Gastrocnemius medialis (tissue), 4 donors: ENCODE measurements around the gene SAMD1. TPM values are rescaled to one million over a fixed set of nuclear protein-coding genes. Genes with fewer than 3 reads are reported as not detected.
A peak's percentile ranks its signal among the peaks of the same experiment; 100 is the strongest.

Source experiments
- ATAC-seq, 2 donors: fragments of 150-250 bp; one replicate each; pipeline ENCODE4 v1.9.1; 2016
- DNase-seq, 2 donors: peaks; one replicate each; pipeline ENCODE4 v3.0.0-alpha.2; 2019
- H3K27ac ChIP-seq, 4 donors: fragments of 200-600 bp; sonication (generic); 1 replicate in 1 of 4; 2 replicates in 3 of 4; pipeline ENCODE4 v1.5.1; 2016 to 2018; ENCODE audit warnings: mild to moderate bottlenecking in 2 of 4, moderate library complexity in 1 of 4
- H3K27me3 ChIP-seq, 3 donors: fragments of 200-600 bp; sonication (generic) in 2 of 3; 1 replicate in 1 of 3; 2 replicates in 2 of 3; pipeline versions ENCODE4 v1.5.1 to v1.6.0; 2016 to 2019; ENCODE audit warnings: mild to moderate bottlenecking in 1 of 3, moderate library complexity in 1 of 3
- H3K36me3 ChIP-seq, 2 donors: fragments of 200-600 bp; sonication (generic) in 1 of 2; one replicate each; pipeline ENCODE4 v1.5.1; 2017 to 2018
- H3K4me1 ChIP-seq, 2 donors: fragments of 200-600 bp; sonication (generic) in 1 of 2; one replicate each; pipeline ENCODE4 v1.5.1; 2016 to 2017; ENCODE audit warnings: mild to moderate bottlenecking in 2 of 2
- H3K4me3 ChIP-seq, 4 donors: fragments of 200-600 bp; sonication (generic) in 3 of 4; 1 replicate in 1 of 4; 2 replicates in 3 of 4; pipeline ENCODE4 v1.5.1; 2016 to 2019; ENCODE audit warnings: mild to moderate bottlenecking in 2 of 4
- H3K9me3 ChIP-seq, 3 donors: fragments of 200-600 bp; sonication (generic) in 2 of 3; 1 replicate in 1 of 3; 2 replicates in 2 of 3; pipeline ENCODE4 v1.5.1; 2016 to 2019
- POLR2A ChIP-seq, 2 donors: fragments of 450-650 bp; IDR thresholded peaks; one replicate each; pipeline ENCODE4 v1.6.1; 2017; ENCODE audit warnings: antibody characterized with exemption in 2 of 2, mild to moderate bottlenecking in 2 of 2, moderate library complexity in 2 of 2
- in situ Hi-C, 4 donors: fragments of 200-750 bp; cut with MboI; loops; one replicate each; pipeline versions ENCODE4 v1.15.0 to v1.8.0; 2017; ENCODE audit warnings: low sequenced_read_pairs in 4 of 4
- intact Hi-C: fragments of 100-400 bp; cut with DNase I; formaldehyde crosslinking; loops from one replicate; pipeline ENCODE4 v1.15.1; 2023; ENCODE audit warnings: low total_unique reads
- total RNA-seq, 4 donors: library from RNA; depleted of rRNA; stranded (reverse); fragments of >200 nt; gene quantifications; one replicate each; pipeline versions ENCODE4 v1.1.0 to v1.2.3, GENCODE V29; 2016
- TF ChIP-seq, protein P1 (sequence below), 5 experiments: fragments of 450-650 bp in 3 of 5; fragments of 200-600 bp in 2 of 5; sonication (generic) in 2 of 5; IDR thresholded peaks in 4 of 5; conservative IDR thresholded peaks in 1 of 5; 1 replicate in 4 of 5; 2 replicates in 1 of 5; pipeline ENCODE4 v1.5.1; 2016 to 2019; ENCODE audit warnings: antibody characterized with exemption in 5 of 5, mild to moderate bottlenecking in 3 of 5, moderate library complexity in 3 of 5

SAMD1 gene
- total RNA-seq, 4 donors from 2014 or later = 15.1 to 71.8 (median 40.2) TPM

DNA sequence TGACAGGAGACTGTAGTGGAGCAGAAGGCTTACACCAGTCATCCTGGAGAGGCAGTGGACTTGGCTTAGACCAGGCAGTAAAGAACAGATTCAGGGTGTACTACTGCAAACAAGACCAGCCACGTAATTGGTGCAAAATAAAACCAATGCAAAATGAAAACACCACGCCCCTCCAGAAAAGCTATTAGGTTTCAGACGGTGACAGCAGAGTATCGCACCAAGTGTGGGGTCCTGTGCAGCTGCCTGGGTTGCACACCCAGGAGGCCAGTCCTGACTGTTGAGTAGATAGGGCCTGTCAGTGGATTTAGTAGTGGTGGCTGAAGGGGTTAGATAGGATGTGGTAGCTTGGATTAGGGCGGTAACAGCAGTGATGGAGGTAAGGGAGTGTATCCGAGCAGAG is 32.4 kb upstream of the SAMD1 start:
- no peak for TF ChIP-seq POLR2A (IDR thresholded peaks at IDR 0.05)
- TF ChIP-seq, protein P1, sequence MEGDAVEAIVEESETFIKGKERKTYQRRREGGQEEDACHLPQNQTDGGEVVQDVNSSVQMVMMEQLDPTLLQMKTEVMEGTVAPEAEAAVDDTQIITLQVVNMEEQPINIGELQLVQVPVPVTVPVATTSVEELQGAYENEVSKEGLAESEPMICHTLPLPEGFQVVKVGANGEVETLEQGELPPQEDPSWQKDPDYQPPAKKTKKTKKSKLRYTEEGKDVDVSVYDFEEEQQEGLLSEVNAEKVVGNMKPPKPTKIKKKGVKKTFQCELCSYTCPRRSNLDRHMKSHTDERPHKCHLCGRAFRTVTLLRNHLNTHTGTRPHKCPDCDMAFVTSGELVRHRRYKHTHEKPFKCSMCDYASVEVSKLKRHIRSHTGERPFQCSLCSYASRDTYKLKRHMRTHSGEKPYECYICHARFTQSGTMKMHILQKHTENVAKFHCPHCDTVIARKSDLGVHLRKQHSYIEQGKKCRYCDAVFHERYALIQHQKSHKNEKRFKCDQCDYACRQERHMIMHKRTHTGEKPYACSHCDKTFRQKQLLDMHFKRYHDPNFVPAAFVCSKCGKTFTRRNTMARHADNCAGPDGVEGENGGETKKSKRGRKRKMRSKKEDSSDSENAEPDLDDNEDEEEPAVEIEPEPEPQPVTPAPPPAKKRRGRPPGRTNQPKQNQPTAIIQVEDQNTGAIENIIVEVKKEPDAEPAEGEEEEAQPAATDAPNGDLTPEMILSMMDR (IDR thresholded peaks at IDR 0.05 in 4 of 5, conservative IDR thresholded peaks at IDR 0.05 in 1 of 5) = no peak
- H3K4me1 ChIP-seq = peaks cover 31 to 35% of the 10 kb centered on the region in 2 donors
- in situ Hi-C loops = no loop called here
- ATAC-seq = no peak
- H3K4me3 ChIP-seq = no peak overlapping the region
- no peaks in the 10 kb centered on the region for H3K27me3 ChIP-seq
- no peaks in the 10 kb centered on the region for H3K9me3 ChIP-seq
- intact Hi-C loops = no loop called here
- no peak for DNase-seq
- H3K27ac ChIP-seq = peak overlapping the region in 1 of 4 donors; percentile 5
- no peaks in the 10 kb centered on the region for H3K36me3 ChIP-seq

DNA sequence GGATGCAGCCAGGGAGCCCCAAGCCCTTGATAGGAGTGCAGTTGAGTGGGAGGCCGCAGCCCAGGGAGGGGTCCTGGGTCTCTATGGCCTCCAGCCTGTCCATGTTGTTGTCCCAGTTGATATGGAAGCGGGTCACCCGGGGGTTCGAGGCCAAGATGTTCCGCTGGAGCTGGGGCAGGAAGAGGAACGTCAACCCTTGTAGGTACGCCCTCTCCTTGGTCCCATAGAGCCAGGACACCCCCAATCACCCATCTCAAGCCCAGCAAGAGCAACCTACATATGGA is 29.9 kb upstream of the SAMD1 start:
- intact Hi-C loops (no loop called here), in situ Hi-C loops (no loop called here)
- H3K27me3 ChIP-seq = no peaks in the 10 kb centered on the region
- ATAC-seq (no peak), DNase-seq (no peak)
- no peaks in the 10 kb centered on the region for H3K36me3 ChIP-seq
- no peaks in the 10 kb centered on the region for H3K9me3 ChIP-seq
- H3K4me1 ChIP-seq = peaks cover 33 to 34% of the 10 kb centered on the region in 2 donors
- H3K27ac ChIP-seq = peak overlapping the region; percentile 98 to 100 (median 99)
- TF ChIP-seq, protein P1 (IDR thresholded peaks at IDR 0.05 in 4 of 5, conservative IDR thresholded peaks at IDR 0.05 in 1 of 5) = no peak
- no peak for TF ChIP-seq POLR2A (IDR thresholded peaks at IDR 0.05)
- H3K4me3 ChIP-seq = no peak overlapping the region

DNA sequence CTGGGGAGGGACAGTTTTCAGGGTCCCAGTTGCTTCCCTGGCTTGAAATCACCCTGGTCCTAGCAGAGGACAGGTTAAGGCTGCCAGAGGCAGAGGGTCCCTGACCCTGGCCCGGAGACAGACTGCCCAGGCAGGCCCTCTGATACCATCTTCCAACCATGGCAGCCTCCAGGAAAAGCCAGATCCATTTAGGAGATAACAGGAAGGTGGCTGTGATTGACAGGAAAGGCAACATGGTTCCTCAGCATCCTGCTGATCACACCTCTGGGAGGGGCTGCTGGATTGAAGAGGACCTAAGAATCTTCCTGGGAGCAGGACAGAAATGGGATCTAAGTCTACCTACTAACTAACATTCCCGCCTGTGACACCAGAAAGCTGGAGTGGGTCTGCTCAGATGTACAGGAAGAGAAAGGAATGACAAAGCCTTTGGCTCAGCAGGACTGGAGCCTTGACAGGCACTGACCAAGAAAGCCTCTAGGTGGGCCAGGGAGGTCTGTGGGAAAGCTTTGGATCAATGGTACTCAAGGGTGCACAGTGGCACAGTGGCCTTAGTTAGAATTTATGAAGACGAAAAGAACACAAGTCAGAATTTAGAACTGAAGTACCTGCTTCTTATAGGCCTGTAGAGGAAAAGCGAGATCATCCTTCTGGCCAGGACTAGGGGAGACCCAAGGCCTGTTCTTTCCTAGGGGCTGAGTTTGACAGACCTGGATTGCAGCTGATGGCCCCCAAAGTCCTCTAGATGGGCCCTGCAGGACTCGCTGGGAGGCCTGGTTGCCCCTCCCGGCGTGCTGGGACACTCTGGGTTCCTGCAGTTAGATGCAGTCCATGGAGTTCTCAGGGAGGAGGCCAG is 29.3 kb upstream of the SAMD1 start:
- peak overlapping the region in 3 of 4 donors; percentile 61 to 71 (median 67) for H3K4me3 ChIP-seq

GRCh38 chr19:14119146-14119545 is 28.6 kb upstream of the SAMD1 start:
- Histone ChIP-seq H3K9me3 (no peaks in the 10 kb centered on the region), H3K27ac (peak overlapping the region; percentile 98 to 100 (median 99)), H3K4me3 (peak overlapping the region; percentile 61 to 71 (median 64)), H3K36me3 (no peaks in the 10 kb centered on the region), H3K4me1 (peaks cover 45 to 46% of the 10 kb centered on the region in 2 donors), H3K27me3 (no peaks in the 10 kb centered on the region)
- ATAC-seq (no peak), DNase-seq (no peak)
- intact Hi-C loops (loop anchor here (2.0 to 5.0 kb wide), 3 partner anchors 112 to 444 kb away; partner anchors contain the start of gene RFX1), in situ Hi-C loops (loop anchor here in 1 of 4 donors (5.0 kb wide), 1 partner anchor 37 kb away; no protein-coding TSS in a partner anchor)
- TF ChIP-seq, protein P1 (IDR thresholded peaks at IDR 0.05 in 4 of 5, conservative IDR thresholded peaks at IDR 0.05 in 1 of 5) = no peak
- no peak for TF ChIP-seq POLR2A (IDR thresholded peaks at IDR 0.05)

More for the DNA sequence above, 29.3 kb upstream of the SAMD1 start:
- Histone ChIP-seq H3K27me3 (no peaks in the 10 kb centered on the region), H3K4me1 (peaks cover 38 to 39% of the 10 kb centered on the region in 2 donors), H3K9me3 (no peaks in the 10 kb centered on the region), H3K36me3 (no peaks in the 10 kb centered on the region), H3K27ac (peak overlapping the region; percentile 98 to 100 (median 99))
- intact Hi-C loops = loop anchor here (2.0 to 5.0 kb wide), 3 partner anchors 113 to 443 kb away; partner anchors contain the start of gene RFX1
- no peak for TF ChIP-seq POLR2A (IDR thresholded peaks at IDR 0.05)
- TF ChIP-seq, protein P1 (IDR thresholded peaks at IDR 0.05 in 4 of 5, conservative IDR thresholded peaks at IDR 0.05 in 1 of 5) = no peak
- DNase-seq (no peak), ATAC-seq (no peak)
- in situ Hi-C loops = loop anchor here in 1 of 4 donors (5.0 kb wide), 1 partner anchor 38 kb away; no protein-coding TSS in a partner anchor
